OCI-LY1 (cell line): Measurements from ENCODE around the gene KIF19.

Experiments
- H2AFZ ChIP-seq: fragments of 200-600 bp; sonication (generic), shearing (Covaris generic); 2 replicates; pipeline ENCODE4 v1.6.0; 2014; ENCODE audit warnings: antibody characterized with exemption, mild to moderate bottlenecking, low read length
- H3F3A ChIP-seq: fragments of 200-600 bp; sonication (generic), shearing (Covaris generic); 2 replicates; pipeline ENCODE4 v1.6.0; 2014; ENCODE audit warnings: mild to moderate bottlenecking, antibody characterized with exemption, low read length, moderate library complexity; ENCODE audit not compliant: insufficient read depth
- H3K27ac ChIP-seq: fragments of 200-600 bp; sonication (generic); 2 replicates; pipeline ENCODE4 v1.5.1; 2014; ENCODE audit warnings: low read length, mixed run types, mild to moderate bottlenecking, low read depth; ENCODE audit not compliant: poor library complexity, severe bottlenecking
- H3K27me3 ChIP-seq: fragments of 200-600 bp; sonication (generic); 2 replicates; pipeline ENCODE4 v1.6.0; 2014; ENCODE audit warnings: antibody characterized with exemption, mild to moderate bottlenecking, low read length, moderate library complexity; ENCODE audit not compliant: insufficient read depth
- H3K36me3 ChIP-seq: fragments of 200-600 bp; sonication (generic); 2 replicates; pipeline ENCODE4 v1.6.1; 2014; ENCODE audit warnings: mild to moderate bottlenecking, antibody characterized with exemption, low read length, moderate library complexity, mixed read lengths; ENCODE audit not compliant: insufficient read depth
- H3K4me1 ChIP-seq: fragments of 200-600 bp; sonication (generic); 2 replicates; pipeline ENCODE4 v1.5.1; 2014; ENCODE audit warnings: mild to moderate bottlenecking, low read length, moderate library complexity; ENCODE audit not compliant: insufficient read depth, severe bottlenecking
- H3K4me2 ChIP-seq: fragments of 200-600 bp; sonication (generic), shearing (Covaris generic); 2 replicates; pipeline ENCODE4 v1.6.1; 2014; ENCODE audit warnings: low read length
- H3K4me3 ChIP-seq: fragments of 200-600 bp; sonication (generic); 2 replicates; pipeline ENCODE4 v1.5.1; 2014; ENCODE audit warnings: low read length, low read depth, mild to moderate bottlenecking, mixed read lengths; ENCODE audit not compliant: poor library complexity, severe bottlenecking
- H3K79me2 ChIP-seq: fragments of 200-600 bp; shearing (Covaris generic); 2 replicates; pipeline ENCODE4 v1.6.1; 2016; ENCODE audit warnings: mixed run types, low read length, mixed read lengths; ENCODE audit not compliant: insufficient read depth
- H3K9ac ChIP-seq: fragments of 200-600 bp; sonication (generic), shearing (Covaris generic); 2 replicates; pipeline ENCODE4 v1.6.1; 2014; ENCODE audit warnings: mild to moderate bottlenecking, low read length, mixed read lengths
- H3K9me2 ChIP-seq: fragments of 200-600 bp; sonication (generic), shearing (Covaris generic); 2 replicates; pipeline ENCODE4 v1.6.1; 2014; ENCODE audit warnings: low read depth, mild to moderate bottlenecking, low read length, mixed read lengths
- H3K9me3 ChIP-seq: fragments of 200-600 bp; shearing (Covaris generic); 2 replicates; pipeline ENCODE4 v1.6.1; 2014; ENCODE audit warnings: low read length, mixed read lengths
- H4K20me1 ChIP-seq: fragments of 200-600 bp; sonication (generic), shearing (Covaris generic); 2 replicates; pipeline ENCODE4 v1.6.0; 2016; ENCODE audit warnings: mild to moderate bottlenecking, low read length; ENCODE audit not compliant: insufficient read depth
- CTCF ChIP-seq: fragments of 200-600 bp; sonication (generic), shearing (Covaris generic); IDR thresholded peaks from 2 replicates; pipeline ENCODE4 v1.5.1; 2017; ENCODE audit warnings: mild to moderate bottlenecking, antibody characterized with exemption, low read length, moderate library complexity, mixed read lengths
- EZH2 ChIP-seq: fragments of 200-600 bp; sonication (generic), shearing (Covaris generic); IDR thresholded peaks from 2 replicates; pipeline ENCODE4 v1.8.0; 2017; ENCODE audit warnings: borderline replicate concordance, mixed run types, mild to moderate bottlenecking, antibody characterized with exemption, low read length, moderate library complexity, mixed read lengths

The KIF19 gene

GRCh38 chr17:74383141-74383540 is 57.1 kb downstream of the KIF19 start:
- Histone ChIP-seq H3K4me2 (no peak overlapping the region), H3K79me2 (no peaks in the 10 kb centered on the region), H3K36me3 (no peaks in the 10 kb centered on the region), H3K9me2 (no peaks in the 10 kb centered on the region), H3K9me3 (no peaks in the 10 kb centered on the region), H3K27me3 (no peaks in the 10 kb centered on the region), H3K4me1 (no peaks in the 10 kb centered on the region), H2AFZ (no peak overlapping the region), H3F3A (no peaks in the 10 kb centered on the region), H4K20me1 (no peaks in the 10 kb centered on the region), H3K4me3 (no peak overlapping the region), H3K27ac (no peak overlapping the region), H3K9ac (no peak overlapping the region)
- TF ChIP-seq EZH2 (no peak), CTCF (no peak)

- H3K9me2 ChIP-seq, result no peaks in the 10 kb centered on the region
- no peak overlapping the region for H3K4me3 ChIP-seq
- no peaks in the 10 kb centered on the region for H3K27me3 ChIP-seq
- no peaks in the 10 kb centered on the region for H3K79me2 ChIP-seq
- no peaks in the 10 kb centered on the region for H4K20me1 ChIP-seq
- H3K4me1 ChIP-seq, result no peaks in the 10 kb centered on the region
- no peak overlapping the region for H3K9ac ChIP-seq
- H2AFZ ChIP-seq, result no peak overlapping the region
- H3K27ac ChIP-seq, result no peak overlapping the region
- TF ChIP-seq CTCF (no peak), EZH2 (no peak)
- H3K36me3 ChIP-seq, result no peaks in the 10 kb centered on the region
- no peak overlapping the region for H3K4me2 ChIP-seq
- no peaks in the 10 kb centered on the region for H3K9me3 ChIP-seq
- no peaks in the 10 kb centered on the region for H3F3A ChIP-seq
Observed at GRCh38 chr17:74385201-74385600, 59.2 kb downstream of the KIF19 start.

- no peaks in the 10 kb centered on the region for H3F3A ChIP-seq
- H3K9ac ChIP-seq, result no peak overlapping the region
- TF ChIP-seq CTCF (no peak), EZH2 (no peak)
- H3K27ac ChIP-seq, result no peak overlapping the region
- H3K4me1 ChIP-seq, result no peaks in the 10 kb centered on the region
- no peaks in the 10 kb centered on the region for H3K9me3 ChIP-seq
- no peaks in the 10 kb centered on the region for H3K27me3 ChIP-seq
- H3K4me2 ChIP-seq, result no peak overlapping the region
- H3K9me2 ChIP-seq, result no peaks in the 10 kb centered on the region
- no peaks in the 10 kb centered on the region for H4K20me1 ChIP-seq
- H3K36me3 ChIP-seq, result no peaks in the 10 kb centered on the region
- no peak overlapping the region for H3K4me3 ChIP-seq
- no peaks in the 10 kb centered on the region for H3K79me2 ChIP-seq
- H2AFZ ChIP-seq, result no peak overlapping the region
Observed at GRCh38 chr17:74386386-74386785, 60.4 kb downstream of the KIF19 start.
